K562 (cell line): ENCODE data around the gene LMAN2. TPM values are rescaled to one million over a fixed set of nuclear protein-coding genes. Genes with fewer than 3 reads are reported as not detected.

Source experiments
- EHMT2 ChIP-seq: fragments of 450-650 bp; IDR thresholded peaks from 2 replicates; pipeline ENCODE4 v1.6.1; 2018; ENCODE audit warnings: antibody characterized with exemption
- FOSL1 ChIP-seq: fragments of 200-800 bp; sonication (Bioruptor generic); conservative IDR thresholded peaks from 2 replicates; pipeline ENCODE4 v1.6.1; 2016; ENCODE audit warnings: missing genetic modification characterization, missing compliant biosample characterization
- GABPB1 ChIP-seq: sonication (generic); formaldehyde crosslinking; IDR thresholded peaks from 2 replicates; pipeline ENCODE4 v1.8.0; 2022; ENCODE audit warnings: mild to moderate bottlenecking, missing genetic modification reagents
- GABPB2 ChIP-seq: fragments of 250-450 bp; sonication (Bioruptor Pico); conservative IDR thresholded peaks from 2 replicates; pipeline ENCODE4 v1.5.1; 2021; ENCODE audit warnings: mild to moderate bottlenecking
- MNT ChIP-seq, 2 experiments: fragments of 450-650 bp; conservative IDR thresholded peaks; 2 replicates each; pipeline ENCODE4 v1.6.1; 2017; ENCODE audit warnings: mild to moderate bottlenecking in 2 of 2, moderate library complexity in 2 of 2
- OTX1 ChIP-seq: fragments of 450-650 bp; formaldehyde crosslinking; IDR thresholded peaks from 2 replicates; pipeline ENCODE4 v1.4.0; 2022; ENCODE audit warnings: mild to moderate bottlenecking
- PHF8 ChIP-seq: fragments of 200-600 bp; sonication (generic); IDR thresholded peaks from 2 replicates; pipeline ENCODE4 v1.6.1; 2012; ENCODE audit warnings: mixed run types, mild to moderate bottlenecking, inconsistent platforms, low read length, moderate library complexity, borderline replicate concordance
- RBM34 ChIP-seq: fragments of 200-400 bp; formaldehyde crosslinking; IDR thresholded peaks from 2 replicates; pipeline ENCODE4 v1.6.1; 2018; ENCODE audit warnings: low read length, borderline replicate concordance; ENCODE audit not compliant: insufficient read depth
- SETDB1 ChIP-seq: IDR thresholded peaks from one replicate; pipeline ENCODE4 v1.6.1; 2012; ENCODE audit warnings: low read length, control low read depth, inconsistent platforms
- ZBTB11 ChIP-seq, 3 experiments: fragments of 200-800 bp in 1 of 3; fragments of 250-450 bp in 1 of 3; fragments of 450-650 bp in 1 of 3; sonication (Bioruptor Pico) in 1 of 3; sonication (Bioruptor generic) in 1 of 3; formaldehyde crosslinking in 1 of 3; IDR thresholded peaks; 2 replicates each; pipeline versions ENCODE4 v1.6.1 to v1.8.0; 2016 to 2022; ENCODE audit warnings: mild to moderate bottlenecking in 2 of 3, missing genetic modification characterization in 2 of 3, missing compliant biosample characterization in 1 of 3, moderate library complexity in 1 of 3
- ZBTB34 ChIP-seq: fragments of 250-450 bp; sonication (Bioruptor Pico); IDR thresholded peaks from 2 replicates; pipeline ENCODE4 v1.8.0; 2021; ENCODE audit warnings: mild to moderate bottlenecking, moderate library complexity
- ZBTB8A ChIP-seq: fragments of 450-650 bp; IDR thresholded peaks from 2 replicates; pipeline ENCODE4 v1.6.1; 2018; ENCODE audit warnings: mild to moderate bottlenecking, moderate library complexity; ENCODE audit not compliant: partially characterized antibody
- ZNF57 ChIP-seq: fragments of 450-650 bp; formaldehyde crosslinking; IDR thresholded peaks from 2 replicates; pipeline ENCODE4 v1.4.0; 2020; ENCODE audit warnings: mild to moderate bottlenecking, moderate library complexity
- ZNF740 ChIP-seq, 3 experiments: fragments of 200-800 bp in 1 of 3; sonication (Bioruptor generic) in 1 of 3; sonication (generic) in 1 of 3; formaldehyde crosslinking in 1 of 3; IDR thresholded peaks; 2 replicates each; pipeline versions ENCODE4 v1.6.1 to v1.8.0; 2016 to 2022; ENCODE audit warnings: mild to moderate bottlenecking in 2 of 3, missing compliant biosample characterization in 2 of 3, missing genetic modification characterization in 2 of 3, missing genetic modification reagents in 1 of 3
- ZNF830 ChIP-seq: fragments of 250-450 bp; sonication (Bioruptor Pico); IDR thresholded peaks from 2 replicates; pipeline ENCODE4 v1.5.0; 2021; ENCODE audit warnings: mild to moderate bottlenecking
- polyA plus RNA-seq, 8 experiments: library from polyadenylated mRNA; depleted of rRNA in 4 of 8; stranded (reverse) in 5 of 8; unstranded in 3 of 8; fragments of >200 nt; fragmentation: Nextera tagmentation in 2 of 8; fragmentation: Illumina TruSeq in 1 of 8; extraction: Ambion mirVana in 2 of 8; extraction: Trizol in 1 of 8; gene quantifications; 2 replicates each; pipeline versions ENCODE4 v1.2.1 to v1.2.3, GENCODE V29; 2011 to 2014; ENCODE audit warnings: inconsistent platforms in 1 of 8, missing spikeins in 1 of 8
- total RNA-seq, 7 experiments: library from RNA; depleted of rRNA in 6 of 7; stranded (reverse); fragments of >200 nt in 6 of 7; fragmentation: Illumina TruSeq in 2 of 7; extraction: Trizol in 2 of 7; gene quantifications; 2 replicates each; pipeline versions ENCODE4 v1.2.1 to v1.2.3, GENCODE V29; 2011 to 2021; ENCODE audit warnings: low replicate concordance in 1 of 7
- TF ChIP-seq, protein P1 (sequence below): fragments of 250-450 bp; sonication (Bioruptor Pico); IDR thresholded peaks from 2 replicates; pipeline ENCODE4 v1.6.1; 2021; ENCODE audit warnings: mild to moderate bottlenecking

LMAN2 gene
- total and polyA plus RNA-seq, 9 of the 15 experiments (the other 6 are each of a cell fraction or from before 2014, with no cell fraction given), result 2.7 to 254 (median 136) TPM

GRCh38 chr5:177357459-177358351, 6.2 kb upstream of the LMAN2 start, which contains the start of gene RGS14 (continued):
- TF ChIP-seq, protein P1, sequence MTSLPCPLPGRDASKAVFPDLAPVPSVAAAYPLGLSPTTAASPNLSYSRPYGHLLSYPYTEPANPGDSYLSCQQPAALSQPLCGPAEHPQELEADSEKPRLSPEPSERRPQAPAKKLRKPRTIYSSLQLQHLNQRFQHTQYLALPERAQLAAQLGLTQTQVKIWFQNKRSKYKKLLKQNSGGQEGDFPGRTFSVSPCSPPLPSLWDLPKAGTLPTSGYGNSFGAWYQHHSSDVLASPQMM (CRISPR knock-in tag), result no peak
- TF ChIP-seq ZNF830 (CRISPR knock-in tag) (0 out of 2 replicates have a peak, but pooled peaks have one; percentile 51), EHMT2 (no peak), OTX1 (CRISPR knock-in tag) (peak; percentile 64; the same call in 1 of the 2 replicates), FOSL1 (no peak), PHF8 (peak; percentile 50; the same call in 1 of the 2 replicates), GABPB2 (CRISPR knock-in tag) (no peak), ZBTB11 (CRISPR knock-in tag; IDR thresholded peaks at IDR 0.05) (peak in 2 of 3 experiments; percentile 67 to 92; a peak in 3 of 6 replicates), ZBTB8A (no peak), ZBTB34 (CRISPR knock-in tag) (no peak), SETDB1 (no peak), MNT (conservative IDR thresholded peaks at IDR 0.05) (0 out of 4 replicates have a peak, but pooled peaks of 1 of the 2 experiments have one; percentile 27), GABPB1 (CRISPR knock-in tag) (peak; percentile 34), RBM34 (no peak), ZNF740 (CRISPR knock-in tag; IDR thresholded peaks at IDR 0.05) (peak; percentile 69; the same call in 1 of the 2 replicates), ZNF740 (tag; IDR thresholded peaks at IDR 0.05) (no peak), ZNF57 (CRISPR knock-in tag) (no peak)
